Measurements from ENCODE around the gene PAXX. TPM values are rescaled to one million over a fixed set of nuclear protein-coding genes. Genes with fewer than 3 reads are reported as not detected.

The PAXX gene
- total RNA-seq, 1 experiment from 2014 or later, result 64.0 TPM

- Histone ChIP-seq H3K9me3 (ENCODE audit: control insufficient read depth, insufficient read depth, low read depth, low read length) (no peaks in the 10 kb centered on the region), H3K4me1 (ENCODE audit: control insufficient read depth, insufficient read depth, low read length) (peaks cover 33% of the 10 kb centered on the region), H3K27me3 (ENCODE audit: control insufficient read depth, insufficient read depth, low read length) (no peaks in the 10 kb centered on the region), H3K27ac (ENCODE audit: low read length) (no peak overlapping the region), H3K36me3 (ENCODE audit: control insufficient read depth, insufficient read depth, low read length) (peaks cover 7% of the 10 kb centered on the region; the same call in 1 of the 2 replicates), H3K4me3 (ENCODE audit: low read depth in 2 of 2, low read length in 2 of 2) (no peak overlapping the region)
- ATAC-seq (no peak), DNase-seq (ENCODE audit: low read depth, low spot score) (no peak)
- ChIA-PET CTCF (interaction anchor here (2.1 kb wide), 1 partner anchor 83 kb away, joined by 14 read pairs; no protein-coding TSS in a partner anchor), POLR2A (interaction anchor here (0.5 kb wide), 1 partner anchor 59 kb away, joined by 3 read pairs; no protein-coding TSS in a partner anchor)
- BruUV-seq (replicated peaks), result no TSS peak
- TF ChIP-seq POLR2AphosphoS5 (IDR thresholded peaks at IDR 0.05; ENCODE audit: low read depth, low read length), result no peak
- TF ChIP-seq SIN3A (IDR thresholded peaks at IDR 0.05; ENCODE audit: borderline replicate concordance, insufficient read depth, low read depth, low read length), result no peak
- no peak for TF ChIP-seq REST (IDR thresholded peaks at IDR 0.05; ENCODE audit: insufficient read depth in 1 of 2, low read depth in 2 of 2, low read length in 1 of 2)
- no peak for TF ChIP-seq CTCF (IDR thresholded peaks at IDR 0.05)
- TF ChIP-seq TCF7L2 (IDR thresholded peaks at IDR 0.05; ENCODE audit: low read depth, low read length), result no peak
- in situ Hi-C loops (cut with HindIII; ENCODE audit: low pct_unique_long_range_greater_than_20kb, low sequenced_read_pairs) (no loop called here), intact Hi-C loops (cut with micrococcal nuclease; ENCODE audit: unreplicated experiment) (loop anchor here (10.0 kb wide), 1 partner anchor 88 kb away; the partner anchor contains the start of gene FUT7)
Observed at GRCh38 chr9:136946228-136947027, 45.8 kb upstream of the PAXX start.

GRCh38 chr9:136947028-136947891 lies 45.0 kb upstream of the PAXX start:
- DNase-seq (ENCODE audit: low read depth, low spot score) (no peak), ATAC-seq (no peak)
- intact Hi-C loops (cut with micrococcal nuclease; ENCODE audit: unreplicated experiment) (loop anchor here (10.0 kb wide), 1 partner anchor 88 kb away; the partner anchor contains the start of gene FUT7), in situ Hi-C loops (cut with HindIII; ENCODE audit: low pct_unique_long_range_greater_than_20kb, low sequenced_read_pairs) (no loop called here)
- BruUV-seq (replicated peaks), result no TSS peak
- ChIA-PET POLR2A (no interaction called here), CTCF (interaction anchor here (1.0 to 2.1 kb wide), 7 partner anchors 14 to 121 kb away, joined by 3 to 22 read pairs (median 4); partner anchors contain the start of gene CLIC3)
- H3K4me3 ChIP-seq (ENCODE audit: low read depth in 2 of 2, low read length in 2 of 2), result no peak overlapping the region
- TF ChIP-seq POLR2AphosphoS5 (IDR thresholded peaks at IDR 0.05; ENCODE audit: low read depth, low read length) (no peak), TCF7L2 (IDR thresholded peaks at IDR 0.05; ENCODE audit: low read depth, low read length) (no peak), CTCF (IDR thresholded peaks at IDR 0.05) (no peak), REST (IDR thresholded peaks at IDR 0.05; ENCODE audit: insufficient read depth in 1 of 2, low read depth in 2 of 2, low read length in 1 of 2) (no peak), SIN3A (IDR thresholded peaks at IDR 0.05; ENCODE audit: borderline replicate concordance, insufficient read depth, low read depth, low read length) (no peak)
- H3K4me1 ChIP-seq (ENCODE audit: control insufficient read depth, insufficient read depth, low read length), result peaks cover 33% of the 10 kb centered on the region
- no peaks in the 10 kb centered on the region for H3K9me3 ChIP-seq (ENCODE audit: control insufficient read depth, insufficient read depth, low read depth, low read length)
- H3K27ac ChIP-seq (ENCODE audit: low read length), result peak overlapping the region; percentile 48; the same call in 1 of the 2 replicates
- H3K27me3 ChIP-seq (ENCODE audit: control insufficient read depth, insufficient read depth, low read length), result no peaks in the 10 kb centered on the region
- H3K36me3 ChIP-seq (ENCODE audit: control insufficient read depth, insufficient read depth, low read length), result peaks cover 7% of the 10 kb centered on the region; the same call in 1 of the 2 replicates

All from Panc1 (cell line).